ENCODE data around the gene KMT5B. TPM values are rescaled to one million over a fixed set of nuclear protein-coding genes. Genes with fewer than 3 reads are reported as not detected.
"Not testable (repeated sequence)": the region's sequence is repeated elsewhere in the genome, so short reads cannot be mapped to it uniquely, and the experiment has no call there.

The KMT5B gene
- total RNA-seq, 1 experiment from 2014 or later: 39.2 TPM

DNA sequence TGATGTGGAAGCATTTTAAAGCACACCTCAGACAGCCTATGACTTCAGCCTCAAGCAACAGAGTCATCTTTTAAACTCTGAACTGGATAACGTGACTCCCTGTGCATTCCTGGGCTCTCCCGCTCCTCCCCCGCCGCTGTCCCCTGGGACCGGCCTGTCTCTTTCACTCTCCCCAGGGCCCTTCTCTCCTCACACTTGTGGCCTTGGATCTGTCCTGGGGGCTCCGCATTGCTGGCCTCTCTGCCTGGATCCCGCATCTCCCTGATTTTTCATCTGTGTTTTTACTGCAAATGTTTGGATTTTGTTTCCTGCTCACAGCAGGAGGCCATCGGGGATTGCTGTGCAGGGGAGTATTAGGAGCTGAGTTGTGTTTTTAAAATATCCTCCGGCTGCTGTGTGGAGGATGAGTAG is 43.2 kb upstream of the KMT5B start:
- intact Hi-C loops (cut with micrococcal nuclease; ENCODE audit: unreplicated experiment): no loop called here

DNA sequence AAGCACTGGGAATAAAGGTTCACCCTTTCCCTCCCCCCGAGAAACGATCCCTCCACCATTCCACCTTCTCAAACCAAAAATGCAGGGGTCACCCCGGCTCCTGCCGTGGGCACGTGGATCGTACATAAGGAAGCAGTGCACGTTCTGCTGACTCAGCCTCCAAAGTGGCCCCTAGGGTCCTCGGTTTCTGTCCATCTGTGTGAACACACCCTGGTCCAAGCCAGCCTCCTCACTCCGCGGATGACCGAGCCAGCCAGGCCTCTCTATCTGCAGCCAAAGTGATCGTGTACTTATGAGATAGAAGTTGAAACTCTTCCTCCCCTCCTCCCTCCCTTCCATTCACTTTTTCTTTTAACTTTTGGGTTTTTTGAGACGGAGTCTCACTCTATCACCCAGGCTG is 42.4 kb upstream of the KMT5B start:
- no TSS peak for BruUV-seq (replicated peaks)
- H3K4me3 Mint-ChIP-seq (ENCODE audit: low read depth, unreplicated experiment): no peak overlapping the region
- peaks cover 6% of the 10 kb centered on the region for H3K36me3 Mint-ChIP-seq (ENCODE audit: insufficient read depth, unreplicated experiment)
- TF ChIP-seq, protein P1, sequence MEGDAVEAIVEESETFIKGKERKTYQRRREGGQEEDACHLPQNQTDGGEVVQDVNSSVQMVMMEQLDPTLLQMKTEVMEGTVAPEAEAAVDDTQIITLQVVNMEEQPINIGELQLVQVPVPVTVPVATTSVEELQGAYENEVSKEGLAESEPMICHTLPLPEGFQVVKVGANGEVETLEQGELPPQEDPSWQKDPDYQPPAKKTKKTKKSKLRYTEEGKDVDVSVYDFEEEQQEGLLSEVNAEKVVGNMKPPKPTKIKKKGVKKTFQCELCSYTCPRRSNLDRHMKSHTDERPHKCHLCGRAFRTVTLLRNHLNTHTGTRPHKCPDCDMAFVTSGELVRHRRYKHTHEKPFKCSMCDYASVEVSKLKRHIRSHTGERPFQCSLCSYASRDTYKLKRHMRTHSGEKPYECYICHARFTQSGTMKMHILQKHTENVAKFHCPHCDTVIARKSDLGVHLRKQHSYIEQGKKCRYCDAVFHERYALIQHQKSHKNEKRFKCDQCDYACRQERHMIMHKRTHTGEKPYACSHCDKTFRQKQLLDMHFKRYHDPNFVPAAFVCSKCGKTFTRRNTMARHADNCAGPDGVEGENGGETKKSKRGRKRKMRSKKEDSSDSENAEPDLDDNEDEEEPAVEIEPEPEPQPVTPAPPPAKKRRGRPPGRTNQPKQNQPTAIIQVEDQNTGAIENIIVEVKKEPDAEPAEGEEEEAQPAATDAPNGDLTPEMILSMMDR (IDR thresholded peaks at IDR 0.05; ENCODE audit: unreplicated experiment): no peak
- no peak for DNase-seq
- CTCF ChIA-PET: no interaction called here
- no peak overlapping the region for H3K27ac Mint-ChIP-seq (ENCODE audit: unreplicated experiment)
- no peaks in the 10 kb centered on the region for H3K27me3 Mint-ChIP-seq (ENCODE audit: unreplicated experiment)
- no peaks in the 10 kb centered on the region for H3K9me3 Mint-ChIP-seq (ENCODE audit: low read depth, unreplicated experiment)
- H3K4me1 Mint-ChIP-seq (ENCODE audit: low read depth, unreplicated experiment): no peaks in the 10 kb centered on the region
- intact Hi-C loops (cut with micrococcal nuclease; ENCODE audit: unreplicated experiment): no loop called here

More for the DNA sequence above, 43.2 kb upstream of the KMT5B start:
- BruUV-seq (replicated peaks): no TSS peak
- no peaks in the 10 kb centered on the region for H3K4me1 Mint-ChIP-seq (ENCODE audit: low read depth, unreplicated experiment)
- TF ChIP-seq, protein P1 (IDR thresholded peaks at IDR 0.05; ENCODE audit: unreplicated experiment): no peak
- H3K36me3 Mint-ChIP-seq (ENCODE audit: insufficient read depth, unreplicated experiment): peaks cover 14% of the 10 kb centered on the region
- CTCF ChIA-PET: no interaction called here
- no peaks in the 10 kb centered on the region for H3K9me3 Mint-ChIP-seq (ENCODE audit: low read depth, unreplicated experiment)
- H3K4me3 Mint-ChIP-seq (ENCODE audit: low read depth, unreplicated experiment): no peak overlapping the region
- H3K27me3 Mint-ChIP-seq (ENCODE audit: unreplicated experiment): no peaks in the 10 kb centered on the region
- no peak for DNase-seq
- H3K27ac Mint-ChIP-seq (ENCODE audit: unreplicated experiment): no peak overlapping the region

DNA sequence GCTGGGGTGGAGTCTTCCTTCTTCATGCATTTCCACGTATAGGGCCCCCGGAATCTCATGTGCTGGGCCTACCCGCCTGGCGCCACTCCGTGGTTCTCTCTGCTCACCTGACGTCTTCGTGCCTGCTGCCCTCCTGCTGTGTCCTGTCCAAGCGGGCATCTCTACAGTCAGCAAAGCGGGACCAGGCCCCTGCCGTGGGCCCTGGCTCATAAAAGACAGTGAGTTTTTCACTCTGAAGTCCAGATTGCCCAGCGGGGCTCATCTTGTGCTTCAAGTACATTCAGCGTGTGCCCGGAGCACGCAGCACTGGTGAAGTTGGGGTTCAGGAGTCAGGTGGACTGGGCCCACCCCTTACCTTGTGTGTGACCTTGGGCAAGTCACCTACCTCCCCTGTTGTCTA is 41.3 kb upstream of the KMT5B start:
- Mint-ChIP-seq H3K9me3 (ENCODE audit: low read depth, unreplicated experiment) (peaks cover 3% of the 10 kb centered on the region), H3K27ac (ENCODE audit: unreplicated experiment) (no peak overlapping the region), H3K4me1 (ENCODE audit: low read depth, unreplicated experiment) (no peaks in the 10 kb centered on the region), H3K4me3 (ENCODE audit: low read depth, unreplicated experiment) (no peak overlapping the region), H3K36me3 (ENCODE audit: insufficient read depth, unreplicated experiment) (peaks cover 4% of the 10 kb centered on the region), H3K27me3 (ENCODE audit: unreplicated experiment) (no peaks in the 10 kb centered on the region)
- no TSS peak for BruUV-seq (replicated peaks)
- CTCF ChIA-PET: no interaction called here
- TF ChIP-seq, protein P1 (IDR thresholded peaks at IDR 0.05; ENCODE audit: unreplicated experiment): no peak
- DNase-seq: no peak
- intact Hi-C loops (cut with micrococcal nuclease; ENCODE audit: unreplicated experiment): no loop called here

DNA sequence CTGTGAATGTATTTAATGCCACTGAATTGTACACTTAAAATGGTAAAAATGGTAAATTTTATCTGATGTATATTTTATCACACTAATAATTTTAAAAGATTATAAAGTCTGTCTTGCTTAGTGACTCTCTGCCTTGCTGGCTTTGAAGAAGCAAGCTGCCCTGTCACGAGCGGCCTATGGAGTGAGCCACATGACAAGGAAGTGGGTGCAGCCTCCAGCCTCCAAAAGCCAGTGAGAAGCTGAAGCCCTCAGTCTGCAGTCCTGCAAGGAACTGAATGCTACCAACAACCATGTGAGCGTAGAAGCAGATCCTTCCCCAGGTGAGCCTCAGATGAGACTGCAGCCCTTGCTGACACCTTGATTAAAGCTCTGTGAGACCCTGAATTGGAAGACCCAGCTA is 38.7 kb upstream of the KMT5B start:
- Mint-ChIP-seq H3K27me3 (ENCODE audit: unreplicated experiment) (no peaks in the 10 kb centered on the region), H3K27ac (ENCODE audit: unreplicated experiment) (no peak overlapping the region), H3K9me3 (ENCODE audit: low read depth, unreplicated experiment) (peaks cover 4% of the 10 kb centered on the region), H3K4me1 (ENCODE audit: low read depth, unreplicated experiment) (no peaks in the 10 kb centered on the region), H3K4me3 (ENCODE audit: low read depth, unreplicated experiment) (no peak overlapping the region), H3K36me3 (ENCODE audit: insufficient read depth, unreplicated experiment) (no peaks in the 10 kb centered on the region)
- TF ChIP-seq, protein P1 (IDR thresholded peaks at IDR 0.05; ENCODE audit: unreplicated experiment): no peak
- intact Hi-C loops (cut with micrococcal nuclease; ENCODE audit: unreplicated experiment): no loop called here
- DNase-seq: no peak
- BruUV-seq (replicated peaks): no TSS peak
- CTCF ChIA-PET: interaction anchor here (0.7 to 0.8 kb wide), 2 partner anchors 231 to 1465 kb away, joined by 3 read pairs; no protein-coding TSS in a partner anchor

DNA sequence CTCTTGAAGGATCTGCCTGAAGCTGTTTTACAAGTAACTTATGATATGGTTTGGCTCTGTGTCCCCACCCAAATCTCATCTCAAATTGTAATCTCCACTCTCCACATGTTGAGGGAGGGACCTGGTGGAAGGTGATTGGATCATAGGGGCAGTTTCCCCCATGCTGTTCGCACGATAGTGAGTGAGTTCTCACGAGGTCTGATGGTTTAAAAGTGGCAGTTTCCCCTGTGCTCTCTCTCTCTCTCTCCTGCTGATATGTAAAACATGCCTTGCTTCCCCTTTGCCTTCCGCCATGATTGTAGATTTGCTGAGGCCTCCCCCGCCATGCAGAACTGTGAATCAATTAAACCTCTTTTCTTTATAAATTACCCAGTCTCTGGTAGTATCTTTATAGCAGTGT is 31.8 kb upstream of the KMT5B start:
- BruUV-seq (replicated peaks); H3K4me1 Mint-ChIP-seq (ENCODE audit: low read depth, unreplicated experiment); H3K27me3 Mint-ChIP-seq (ENCODE audit: unreplicated experiment); H3K36me3 Mint-ChIP-seq (ENCODE audit: insufficient read depth, unreplicated experiment); intact Hi-C loops (cut with micrococcal nuclease; ENCODE audit: unreplicated experiment); DNase-seq; H3K27ac Mint-ChIP-seq (ENCODE audit: unreplicated experiment); H3K4me3 Mint-ChIP-seq (ENCODE audit: low read depth, unreplicated experiment); H3K9me3 Mint-ChIP-seq (ENCODE audit: low read depth, unreplicated experiment): not testable (repeated sequence)
- CTCF ChIA-PET: interaction anchor here (0.6 kb wide), 1 partner anchor 11 kb away, joined by 3 read pairs; no protein-coding TSS in a partner anchor

DNA sequence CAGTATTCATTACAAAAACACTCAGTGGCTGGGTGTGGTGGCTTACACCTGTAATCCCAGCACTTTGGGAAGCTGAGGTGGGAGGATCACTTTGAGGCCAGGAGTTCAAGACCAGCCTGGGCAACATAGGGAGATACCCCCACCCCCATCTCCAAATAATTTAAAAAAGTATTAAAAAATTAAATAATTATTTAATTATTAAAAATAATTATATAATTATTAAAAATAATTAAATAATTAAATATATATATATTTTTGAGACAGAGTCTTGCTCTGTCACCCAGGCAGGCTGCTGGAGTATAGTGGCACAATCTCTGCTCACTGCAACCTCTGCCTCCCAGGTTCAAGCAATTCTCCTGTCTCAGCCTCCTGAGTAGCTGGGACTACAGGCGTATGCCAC is 30.8 kb upstream of the KMT5B start:
- H3K27me3 Mint-ChIP-seq (ENCODE audit: unreplicated experiment); DNase-seq; H3K27ac Mint-ChIP-seq (ENCODE audit: unreplicated experiment); H3K4me3 Mint-ChIP-seq (ENCODE audit: low read depth, unreplicated experiment); H3K4me1 Mint-ChIP-seq (ENCODE audit: low read depth, unreplicated experiment); BruUV-seq (replicated peaks); H3K36me3 Mint-ChIP-seq (ENCODE audit: insufficient read depth, unreplicated experiment); intact Hi-C loops (cut with micrococcal nuclease; ENCODE audit: unreplicated experiment); CTCF ChIA-PET; H3K9me3 Mint-ChIP-seq (ENCODE audit: low read depth, unreplicated experiment): not testable (repeated sequence)
